ENCODE data around the gene GLE1.
"Not testable (repeated sequence)": the region's sequence is repeated elsewhere in the genome, so short reads cannot be mapped to it uniquely, and the experiment has no call there.

The GLE1 gene

GRCh38 chr9:128498911-128499310 is 5.6 kb upstream of the GLE1 start:
- H3K9me3 ChIP-seq (ENCODE audit: control insufficient read depth, low read depth, low read length) = no peaks in the 10 kb centered on the region
- no peaks in the 10 kb centered on the region for H3K36me3 ChIP-seq (ENCODE audit: control insufficient read depth, low read depth, low read length)

GRCh38 chr9:128499920-128500319 is 4.6 kb upstream of the GLE1 start:
- H3K9ac ChIP-seq (ENCODE audit: low read length) = no peak overlapping the region
- H3K4me1 ChIP-seq (ENCODE audit: control insufficient read depth, low read depth, low read length) = no peaks in the 10 kb centered on the region
- no peaks in the 10 kb centered on the region for H3K9me3 ChIP-seq (ENCODE audit: control insufficient read depth, low read depth, low read length)
- no peaks in the 10 kb centered on the region for H3K27me3 ChIP-seq (ENCODE audit: control insufficient read depth, insufficient read depth, low read length)
- no peak overlapping the region for H3K27ac ChIP-seq (ENCODE audit: low read length)
- no peak overlapping the region for H3K4me3 ChIP-seq (ENCODE audit: low read length)
- no peaks in the 10 kb centered on the region for H3K36me3 ChIP-seq (ENCODE audit: control insufficient read depth, low read depth, low read length)

More at GRCh38 chr9:128498911-128499310, 5.6 kb upstream of the GLE1 start:
- Histone ChIP-seq H3K27me3 (ENCODE audit: control insufficient read depth, insufficient read depth, low read length) (no peaks in the 10 kb centered on the region), H3K4me3 (ENCODE audit: low read length) (no peak overlapping the region), H3K9ac (ENCODE audit: low read length) (no peak overlapping the region), H3K4me1 (ENCODE audit: control insufficient read depth, low read depth, low read length) (no peaks in the 10 kb centered on the region), H3K27ac (ENCODE audit: low read length) (no peak overlapping the region)

GRCh38 chr9:128503415-128503825 is 1.1 kb upstream of the GLE1 start:
- H3K9me3 ChIP-seq (ENCODE audit: control insufficient read depth, low read depth, low read length); H3K9ac ChIP-seq (ENCODE audit: low read length); H3K27me3 ChIP-seq (ENCODE audit: control insufficient read depth, insufficient read depth, low read length); H3K36me3 ChIP-seq (ENCODE audit: control insufficient read depth, low read depth, low read length); H3K4me1 ChIP-seq (ENCODE audit: control insufficient read depth, low read depth, low read length); H3K27ac ChIP-seq (ENCODE audit: low read length); H3K4me3 ChIP-seq (ENCODE audit: low read length): not testable (repeated sequence)

GRCh38 chr9:128503870-128504269 is 649 bp upstream of the GLE1 start:
- no peak overlapping the region for H3K27ac ChIP-seq (ENCODE audit: low read length)
- H3K9me3 ChIP-seq (ENCODE audit: control insufficient read depth, low read depth, low read length) = no peaks in the 10 kb centered on the region
- H3K4me1 ChIP-seq (ENCODE audit: control insufficient read depth, low read depth, low read length) = peaks cover 3% of the 10 kb centered on the region
- H3K9ac ChIP-seq (ENCODE audit: low read length) = no peak overlapping the region
- H3K36me3 ChIP-seq (ENCODE audit: control insufficient read depth, low read depth, low read length) = no peaks in the 10 kb centered on the region
- H3K4me3 ChIP-seq (ENCODE audit: low read length) = peak overlapping the region; percentile 86
- H3K27me3 ChIP-seq (ENCODE audit: control insufficient read depth, insufficient read depth, low read length) = no peaks in the 10 kb centered on the region

GRCh38 chr9:128505414-128505765 is 871 bp downstream of the GLE1 start:
- H3K4me3 ChIP-seq (ENCODE audit: low read length) = peak overlapping the region; percentile 86
- H3K27ac ChIP-seq (ENCODE audit: low read length) = no peak overlapping the region
- H3K4me1 ChIP-seq (ENCODE audit: control insufficient read depth, low read depth, low read length) = peaks cover 3% of the 10 kb centered on the region
- peak overlapping the region; percentile 71 for H3K9ac ChIP-seq (ENCODE audit: low read length)
- no peaks in the 10 kb centered on the region for H3K27me3 ChIP-seq (ENCODE audit: control insufficient read depth, insufficient read depth, low read length)
- H3K36me3 ChIP-seq (ENCODE audit: control insufficient read depth, low read depth, low read length) = no peaks in the 10 kb centered on the region
- no peaks in the 10 kb centered on the region for H3K9me3 ChIP-seq (ENCODE audit: control insufficient read depth, low read depth, low read length)

- H3K9me3 ChIP-seq (ENCODE audit: control insufficient read depth, low read depth, low read length); H3K27ac ChIP-seq (ENCODE audit: low read length); H3K27me3 ChIP-seq (ENCODE audit: control insufficient read depth, insufficient read depth, low read length); H3K36me3 ChIP-seq (ENCODE audit: control insufficient read depth, low read depth, low read length); H3K4me3 ChIP-seq (ENCODE audit: low read length); H3K4me1 ChIP-seq (ENCODE audit: control insufficient read depth, low read depth, low read length); H3K9ac ChIP-seq (ENCODE audit: low read length): not testable (repeated sequence)
These were observed 1.4 kb downstream of the GLE1 start for GRCh38 chr9:128505906-128506305.

GRCh38 chr9:128512820-128513219 is 8.3 kb downstream of the GLE1 start:
- no peaks in the 10 kb centered on the region for H3K9me3 ChIP-seq (ENCODE audit: control insufficient read depth, low read depth, low read length)
- no peak overlapping the region for H3K4me3 ChIP-seq (ENCODE audit: low read length)
- H3K27ac ChIP-seq (ENCODE audit: low read length) = no peak overlapping the region
- no peaks in the 10 kb centered on the region for H3K4me1 ChIP-seq (ENCODE audit: control insufficient read depth, low read depth, low read length)
- H3K27me3 ChIP-seq (ENCODE audit: control insufficient read depth, insufficient read depth, low read length) = no peaks in the 10 kb centered on the region
- no peak overlapping the region for H3K9ac ChIP-seq (ENCODE audit: low read length)
- peaks cover 9% of the 10 kb centered on the region for H3K36me3 ChIP-seq (ENCODE audit: control insufficient read depth, low read depth, low read length)

- H3K9ac ChIP-seq (ENCODE audit: low read length) = no peak overlapping the region
- H3K4me1 ChIP-seq (ENCODE audit: control insufficient read depth, low read depth, low read length) = no peaks in the 10 kb centered on the region
- H3K27ac ChIP-seq (ENCODE audit: low read length) = no peak overlapping the region
- H3K27me3 ChIP-seq (ENCODE audit: control insufficient read depth, insufficient read depth, low read length) = no peaks in the 10 kb centered on the region
- H3K4me3 ChIP-seq (ENCODE audit: low read length) = no peak overlapping the region
- H3K36me3 ChIP-seq (ENCODE audit: control insufficient read depth, low read depth, low read length) = peaks cover 8% of the 10 kb centered on the region
- H3K9me3 ChIP-seq (ENCODE audit: control insufficient read depth, low read depth, low read length) = no peaks in the 10 kb centered on the region
These were observed 17.4 kb downstream of the GLE1 start for GRCh38 chr9:128521956-128522355.

- Histone ChIP-seq H3K27me3 (ENCODE audit: control insufficient read depth, insufficient read depth, low read length) (no peaks in the 10 kb centered on the region), H3K4me3 (ENCODE audit: low read length) (no peak overlapping the region), H3K36me3 (ENCODE audit: control insufficient read depth, low read depth, low read length) (peaks cover 12% of the 10 kb centered on the region), H3K9ac (ENCODE audit: low read length) (no peak overlapping the region), H3K9me3 (ENCODE audit: control insufficient read depth, low read depth, low read length) (no peaks in the 10 kb centered on the region), H3K4me1 (ENCODE audit: control insufficient read depth, low read depth, low read length) (no peaks in the 10 kb centered on the region), H3K27ac (ENCODE audit: low read length) (no peak overlapping the region)
These were observed 18.8 kb downstream of the GLE1 start for GRCh38 chr9:128523199-128523925.

GRCh38 chr9:128526720-128527119 is 22.2 kb downstream of the GLE1 start:
- Histone ChIP-seq H3K27me3 (ENCODE audit: control insufficient read depth, insufficient read depth, low read length) (no peaks in the 10 kb centered on the region), H3K9ac (ENCODE audit: low read length) (no peak overlapping the region), H3K4me3 (ENCODE audit: low read length) (no peak overlapping the region), H3K4me1 (ENCODE audit: control insufficient read depth, low read depth, low read length) (no peaks in the 10 kb centered on the region), H3K9me3 (ENCODE audit: control insufficient read depth, low read depth, low read length) (no peaks in the 10 kb centered on the region), H3K27ac (ENCODE audit: low read length) (no peak overlapping the region), H3K36me3 (ENCODE audit: control insufficient read depth, low read depth, low read length) (peaks cover 24% of the 10 kb centered on the region)

- Histone ChIP-seq H3K4me1 (ENCODE audit: control insufficient read depth, low read depth, low read length) (no peaks in the 10 kb centered on the region), H3K4me3 (ENCODE audit: low read length) (no peak overlapping the region), H3K9ac (ENCODE audit: low read length) (no peak overlapping the region), H3K27me3 (ENCODE audit: control insufficient read depth, insufficient read depth, low read length) (no peaks in the 10 kb centered on the region), H3K27ac (ENCODE audit: low read length) (no peak overlapping the region), H3K9me3 (ENCODE audit: control insufficient read depth, low read depth, low read length) (no peaks in the 10 kb centered on the region), H3K36me3 (ENCODE audit: control insufficient read depth, low read depth, low read length) (peaks cover 27% of the 10 kb centered on the region)
These were observed 24.1 kb downstream of the GLE1 start for GRCh38 chr9:128528445-128529160.

- Histone ChIP-seq H3K27ac (ENCODE audit: low read length) (no peak overlapping the region), H3K9ac (ENCODE audit: low read length) (no peak overlapping the region), H3K9me3 (ENCODE audit: control insufficient read depth, low read depth, low read length) (no peaks in the 10 kb centered on the region), H3K27me3 (ENCODE audit: control insufficient read depth, insufficient read depth, low read length) (no peaks in the 10 kb centered on the region), H3K4me3 (ENCODE audit: low read length) (no peak overlapping the region), H3K4me1 (ENCODE audit: control insufficient read depth, low read depth, low read length) (no peaks in the 10 kb centered on the region), H3K36me3 (ENCODE audit: control insufficient read depth, low read depth, low read length) (peaks cover 29% of the 10 kb centered on the region)
These were observed 24.7 kb downstream of the GLE1 start for GRCh38 chr9:128529191-128529590.

Data from iPS-18a (cell line).